Upper lobe of left lung (tissue), 6 donors: ENCODE data around the gene RBM39. TPM values are rescaled to one million over a fixed set of nuclear protein-coding genes. Genes with fewer than 3 reads are reported as not detected.

Experiments
- ATAC-seq, 2 donors: fragments of 200-7000 bp; cut with Tn5 transposase; one replicate each; pipeline ENCODE4 v1.9.1; 2022; ENCODE audit warnings: mild to moderate bottlenecking in 2 of 2, moderate library complexity in 2 of 2; ENCODE audit not compliant: low FRiP score in 2 of 2
- DNase-seq, 2 donors: peaks; one replicate each; pipeline ENCODE4 v3.0.0-alpha.2; 2019 to 2020
- H3K27ac ChIP-seq, 4 donors: fragments of 200-600 bp; sonication (generic); one replicate each; pipeline ENCODE4 v1.5.1; 2016 to 2019
- H3K27me3 ChIP-seq, 4 donors: fragments of 200-600 bp; sonication (generic); one replicate each; pipeline ENCODE4 v1.5.1; 2017 to 2019
- H3K36me3 ChIP-seq, 4 donors: fragments of 200-600 bp; sonication (generic); one replicate each; pipeline ENCODE4 v1.5.1; 2016 to 2019
- H3K4me1 ChIP-seq, 4 donors: fragments of 200-600 bp; sonication (generic); one replicate each; pipeline ENCODE4 v1.5.1; 2018 to 2019
- H3K4me3 ChIP-seq, 4 donors: fragments of 200-600 bp; sonication (generic); one replicate each; pipeline ENCODE4 v1.5.1; 2017 to 2019; ENCODE audit warnings: mild to moderate bottlenecking in 2 of 4, moderate library complexity in 1 of 4
- H3K9me3 ChIP-seq, 4 donors: fragments of 200-600 bp; sonication (generic); one replicate each; pipeline ENCODE4 v1.5.1; 2018 to 2019
- EP300 ChIP-seq, 4 donors: sonication (generic); formaldehyde crosslinking; IDR thresholded peaks; one replicate each; pipeline ENCODE4 v1.5.1; 2017; ENCODE audit warnings: antibody characterized with exemption in 4 of 4, control low read depth in 2 of 4
- POLR2A ChIP-seq, 4 donors: fragments of 450-650 bp; IDR thresholded peaks; one replicate each; pipeline ENCODE4 v1.5.1; 2016 to 2017; ENCODE audit warnings: antibody characterized with exemption in 4 of 4, mild to moderate bottlenecking in 2 of 4
- POLR2AphosphoS5 ChIP-seq, 2 donors: sonication (generic); formaldehyde crosslinking; IDR thresholded peaks; one replicate each; pipeline ENCODE4 v1.5.1; 2017; ENCODE audit warnings: antibody characterized with exemption in 2 of 2
- WGBS, 2 donors: methylation state at CpG; one replicate each; pipeline ENCODE4 v1.1.5; 2017 to 2018; 5-methylcytosine and 5-hydroxymethylcytosine counted together
- total RNA-seq, 6 donors: library from RNA; depleted of rRNA in 4 of 6; stranded (reverse); fragments of >200 nt in 4 of 6; gene quantifications; one replicate each; pipeline versions ENCODE4 v1.1.0 to v1.2.1, GENCODE V29; 2016 to 2021
- TF ChIP-seq, protein P1 (sequence below), 6 experiments: fragments of 450-650 bp in 4 of 6; fragments of 200-600 bp in 2 of 6; sonication (generic) in 2 of 6; IDR thresholded peaks; one replicate each; pipeline ENCODE4 v1.5.1; 2016 to 2019; ENCODE audit warnings: antibody characterized with exemption in 6 of 6
- donor health status: DM: no; HTN: no; CAD: no; lungs with moderate emphysema.
- donor health status: DM: no; HTN: yes; CAD: no; lungs with severe emphysema.

RBM39 gene
- total RNA-seq, 6 donors from 2014 or later = 220 to 925 (median 266) TPM

- no peak for ATAC-seq
- H3K4me1 ChIP-seq = peaks cover 24 to 31% (median 27%) of the 10 kb centered on the region in 4 donors
- H3K27me3 ChIP-seq = no peaks in the 10 kb centered on the region
- no peak for TF ChIP-seq EP300 (IDR thresholded peaks at IDR 0.05)
- TF ChIP-seq, protein P1, sequence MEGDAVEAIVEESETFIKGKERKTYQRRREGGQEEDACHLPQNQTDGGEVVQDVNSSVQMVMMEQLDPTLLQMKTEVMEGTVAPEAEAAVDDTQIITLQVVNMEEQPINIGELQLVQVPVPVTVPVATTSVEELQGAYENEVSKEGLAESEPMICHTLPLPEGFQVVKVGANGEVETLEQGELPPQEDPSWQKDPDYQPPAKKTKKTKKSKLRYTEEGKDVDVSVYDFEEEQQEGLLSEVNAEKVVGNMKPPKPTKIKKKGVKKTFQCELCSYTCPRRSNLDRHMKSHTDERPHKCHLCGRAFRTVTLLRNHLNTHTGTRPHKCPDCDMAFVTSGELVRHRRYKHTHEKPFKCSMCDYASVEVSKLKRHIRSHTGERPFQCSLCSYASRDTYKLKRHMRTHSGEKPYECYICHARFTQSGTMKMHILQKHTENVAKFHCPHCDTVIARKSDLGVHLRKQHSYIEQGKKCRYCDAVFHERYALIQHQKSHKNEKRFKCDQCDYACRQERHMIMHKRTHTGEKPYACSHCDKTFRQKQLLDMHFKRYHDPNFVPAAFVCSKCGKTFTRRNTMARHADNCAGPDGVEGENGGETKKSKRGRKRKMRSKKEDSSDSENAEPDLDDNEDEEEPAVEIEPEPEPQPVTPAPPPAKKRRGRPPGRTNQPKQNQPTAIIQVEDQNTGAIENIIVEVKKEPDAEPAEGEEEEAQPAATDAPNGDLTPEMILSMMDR (IDR thresholded peaks at IDR 0.05) = no peak
- no peak for TF ChIP-seq POLR2A (IDR thresholded peaks at IDR 0.05)
- peak in 1 of 2 donors; percentile 51 for TF ChIP-seq POLR2AphosphoS5 (IDR thresholded peaks at IDR 0.05)
- H3K36me3 ChIP-seq = peaks cover 1 to 19% (median 10%) of the 10 kb centered on the region in 4 donors
- peak overlapping the region; percentile 94 to 99 (median 98) for H3K27ac ChIP-seq
- no peak for DNase-seq
- WGBS, 2 donors = 52 to 60% methylated on average over 15 of the region's 15 CpGs
- H3K9me3 ChIP-seq = no peaks in the 10 kb centered on the region
- H3K4me3 ChIP-seq = peak overlapping the region in 3 of 4 donors; percentile 3 to 86 (median 64)
Observed at GRCh38 chr20:35743693-35744491, 1.8 kb upstream of the RBM39 start.

GRCh38 chr20:35742741-35743523 lies 872 bp upstream of the RBM39 start:
- Histone ChIP-seq H3K27ac (peak overlapping the region; percentile 94 to 99 (median 98)), H3K36me3 (peaks cover 11 to 28% (median 20%) of the 10 kb centered on the region in 4 donors), H3K27me3 (no peaks in the 10 kb centered on the region), H3K4me1 (peaks cover 32 to 41% (median 37%) of the 10 kb centered on the region in 4 donors), H3K9me3 (no peaks in the 10 kb centered on the region), H3K4me3 (peak overlapping the region; percentile 2 to 86 (median 67))
- DNase-seq (no peak), ATAC-seq (peak; percentile 16 to 23)
- WGBS, 2 donors = 0 to 1% methylated on average over 8 of the region's 8 CpGs
- peak in 1 of 4 donors; percentile 19 for TF ChIP-seq POLR2A (IDR thresholded peaks at IDR 0.05)
- TF ChIP-seq EP300 (IDR thresholded peaks at IDR 0.05) = no peak

GRCh38 chr20:35739294-35740163 lies 2.5 kb downstream of the RBM39 start:
- Histone ChIP-seq H3K27ac (peak overlapping the region in 2 of 4 donors; percentile 99), H3K27me3 (no peaks in the 10 kb centered on the region), H3K4me3 (peak overlapping the region in 3 of 4 donors; percentile 64 to 86 (median 70)), H3K36me3 (peaks cover 37 to 62% (median 49%) of the 10 kb centered on the region in 4 donors), H3K9me3 (no peaks in the 10 kb centered on the region), H3K4me1 (peaks cover 62 to 75% (median 67%) of the 10 kb centered on the region in 4 donors)
- TF ChIP-seq POLR2A (IDR thresholded peaks at IDR 0.05) (no peak), EP300 (IDR thresholded peaks at IDR 0.05) (no peak), POLR2AphosphoS5 (IDR thresholded peaks at IDR 0.05) (peak in 1 of 2 donors; percentile 7)
- TF ChIP-seq, protein P1 (IDR thresholded peaks at IDR 0.05) = peak in 4 of 6 experiments; percentile 10 to 32 (median 26)
- DNase-seq (no peak), ATAC-seq (no peak)
- WGBS, 2 donors = 41% methylated on average over 7 of the region's 7 CpGs

- WGBS, 2 donors = 49 to 52% methylated on average over 4 of the region's 4 CpGs
- no peak for ATAC-seq
- H3K4me1 ChIP-seq = peaks cover 66 to 77% (median 72%) of the 10 kb centered on the region in 4 donors
- peak overlapping the region in 2 of 4 donors; percentile 14 to 99 for H3K27ac ChIP-seq
- H3K27me3 ChIP-seq = no peaks in the 10 kb centered on the region
- no peaks in the 10 kb centered on the region for H3K9me3 ChIP-seq
- TF ChIP-seq POLR2AphosphoS5 (IDR thresholded peaks at IDR 0.05) (no peak), EP300 (IDR thresholded peaks at IDR 0.05) (no peak), POLR2A (IDR thresholded peaks at IDR 0.05) (no peak)
- TF ChIP-seq, protein P1 (IDR thresholded peaks at IDR 0.05) = no peak
- DNase-seq = no peak
- peaks cover 37 to 72% (median 55%) of the 10 kb centered on the region in 4 donors for H3K36me3 ChIP-seq
- H3K4me3 ChIP-seq = peak overlapping the region in 1 of 4 donors; percentile 86
Observed at GRCh38 chr20:35738410-35739179, 3.5 kb downstream of the RBM39 start.
